GM19467 (cell line): Measurements from ENCODE around the gene ARHGEF17.

Source experiments
- ATAC-seq: cut with Tn5 transposase; IDR thresholded peaks from one replicate; pipeline ENCODE4 v1.9.1; 2021; ENCODE audit warnings: mild to moderate bottlenecking, moderate library complexity; ENCODE audit not compliant: unreplicated experiment

Gene ARHGEF17

GRCh38 chr11:73391665-73392064 is 83.6 kb downstream of the ARHGEF17 start:
- no peak for ATAC-seq

- ATAC-seq, result no peak
Measured at GRCh38 chr11:73392108-73393010, 84.3 kb downstream of the ARHGEF17 start.

- ATAC-seq, result no peak
Measured at GRCh38 chr11:73393011-73393380, 84.9 kb downstream of the ARHGEF17 start.

- ATAC-seq, result no peak
Measured at GRCh38 chr11:73393479-73394415, 85.7 kb downstream of the ARHGEF17 start.

GRCh38 chr11:73394416-73395296 is 86.6 kb downstream of the ARHGEF17 start:
- no peak for ATAC-seq

- no peak for ATAC-seq
Measured at GRCh38 chr11:73395297-73396208, 87.5 kb downstream of the ARHGEF17 start.

- no peak for ATAC-seq
Measured at GRCh38 chr11:73396251-73396930, 88.3 kb downstream of the ARHGEF17 start.

- ATAC-seq, result no peak
Measured at GRCh38 chr11:73396985-73397384, 88.9 kb downstream of the ARHGEF17 start.

- ATAC-seq, result no peak
Measured at GRCh38 chr11:73397468-73398131, 89.5 kb downstream of the ARHGEF17 start.

GRCh38 chr11:73398132-73398526 is 90.1 kb downstream of the ARHGEF17 start:
- ATAC-seq, result no peak

- ATAC-seq, result no peak
Measured at GRCh38 chr11:73398721-73399120, 90.6 kb downstream of the ARHGEF17 start.

GRCh38 chr11:73399159-73399590 is 91.1 kb downstream of the ARHGEF17 start:
- ATAC-seq, result no peak

GRCh38 chr11:73399636-73400035 is 91.6 kb downstream of the ARHGEF17 start:
- ATAC-seq, result no peak

- no peak for ATAC-seq
Measured at GRCh38 chr11:73400293-73400692, 92.2 kb downstream of the ARHGEF17 start.

- no peak for ATAC-seq
Measured at GRCh38 chr11:73401217-73401923, 93.3 kb downstream of the ARHGEF17 start.

- ATAC-seq, result no peak
Measured at GRCh38 chr11:73401924-73402833, 94.1 kb downstream of the ARHGEF17 start.

GRCh38 chr11:73402834-73403185 is 94.7 kb downstream of the ARHGEF17 start:
- no peak for ATAC-seq
